Fibroblast of lung (primary cell): ENCODE measurements around the gene HPCAL1.

Experiments used
- EZH2 ChIP-seq: IDR thresholded peaks from 2 replicates; pipeline ENCODE4 v1.5.1; 2012; ENCODE audit warnings: low read length, control low read depth, mild to moderate bottlenecking; ENCODE audit errors: missing control alignments
- TF ChIP-seq, protein P1 (sequence below), 2 donors: IDR thresholded peaks in 1 of 2; conservative IDR thresholded peaks in 1 of 2; 1 replicate in 1 of 2; 2 replicates in 1 of 2; pipeline ENCODE4 v1.5.1; 2011 to 2012; ENCODE audit warnings: low read length in 2 of 2, control low read depth in 1 of 2, inconsistent platforms in 1 of 2, low read depth in 1 of 2, mild to moderate bottlenecking in 1 of 2

DNA sequence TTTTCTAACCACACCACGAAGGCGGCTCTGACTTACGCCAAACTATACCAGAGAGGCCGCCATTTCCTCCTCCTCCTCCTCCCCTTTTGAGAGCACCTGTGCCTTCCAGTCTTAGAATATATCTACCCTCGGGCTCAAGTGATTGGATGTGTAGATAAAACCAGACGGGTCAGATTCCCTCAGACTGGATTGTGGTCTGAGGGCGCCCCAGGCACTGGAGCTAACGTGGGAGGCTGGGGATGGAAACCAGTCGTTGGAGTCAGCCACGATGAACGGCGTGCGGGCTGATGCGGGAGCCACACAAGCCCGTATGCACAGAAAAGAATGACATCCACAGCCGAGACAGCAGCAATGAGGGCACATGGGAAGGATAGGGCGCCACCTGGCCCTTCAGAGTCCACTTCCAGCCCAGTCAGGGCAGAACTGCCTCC lies 157.7 kb downstream of the HPCAL1 start:
- TF ChIP-seq EZH2: no peak
- TF ChIP-seq, protein P1, sequence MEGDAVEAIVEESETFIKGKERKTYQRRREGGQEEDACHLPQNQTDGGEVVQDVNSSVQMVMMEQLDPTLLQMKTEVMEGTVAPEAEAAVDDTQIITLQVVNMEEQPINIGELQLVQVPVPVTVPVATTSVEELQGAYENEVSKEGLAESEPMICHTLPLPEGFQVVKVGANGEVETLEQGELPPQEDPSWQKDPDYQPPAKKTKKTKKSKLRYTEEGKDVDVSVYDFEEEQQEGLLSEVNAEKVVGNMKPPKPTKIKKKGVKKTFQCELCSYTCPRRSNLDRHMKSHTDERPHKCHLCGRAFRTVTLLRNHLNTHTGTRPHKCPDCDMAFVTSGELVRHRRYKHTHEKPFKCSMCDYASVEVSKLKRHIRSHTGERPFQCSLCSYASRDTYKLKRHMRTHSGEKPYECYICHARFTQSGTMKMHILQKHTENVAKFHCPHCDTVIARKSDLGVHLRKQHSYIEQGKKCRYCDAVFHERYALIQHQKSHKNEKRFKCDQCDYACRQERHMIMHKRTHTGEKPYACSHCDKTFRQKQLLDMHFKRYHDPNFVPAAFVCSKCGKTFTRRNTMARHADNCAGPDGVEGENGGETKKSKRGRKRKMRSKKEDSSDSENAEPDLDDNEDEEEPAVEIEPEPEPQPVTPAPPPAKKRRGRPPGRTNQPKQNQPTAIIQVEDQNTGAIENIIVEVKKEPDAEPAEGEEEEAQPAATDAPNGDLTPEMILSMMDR (conservative IDR thresholded peaks at IDR 0.05 in 1 of 2, IDR thresholded peaks at IDR 0.05 in 1 of 2; ENCODE audit: low read depth in 1 of 2, low read length in 2 of 2): no peak
